ENCODE results near the gene SPIRE1.

DNA sequence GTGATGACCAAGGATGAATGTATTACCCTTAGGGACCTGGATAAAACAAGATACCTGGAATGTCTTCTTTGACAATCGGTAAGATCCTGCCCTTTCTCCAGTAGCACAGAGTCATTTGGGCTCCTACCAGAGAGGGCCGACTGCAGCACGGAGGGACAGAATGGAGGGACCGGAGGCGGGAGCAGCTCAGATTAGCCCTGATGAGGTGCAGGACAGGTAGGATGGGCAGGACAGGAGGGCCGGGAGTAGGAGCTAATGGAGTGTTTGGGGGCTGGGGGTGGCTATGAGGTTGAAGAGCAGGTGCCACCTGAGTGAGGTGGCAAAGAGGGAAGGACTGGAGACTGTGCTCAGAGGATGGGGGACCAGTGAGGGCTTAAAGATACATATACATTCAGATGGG lies 260.1 kb downstream of the SPIRE1 start:
- TF ChIP-seq, protein P1, sequence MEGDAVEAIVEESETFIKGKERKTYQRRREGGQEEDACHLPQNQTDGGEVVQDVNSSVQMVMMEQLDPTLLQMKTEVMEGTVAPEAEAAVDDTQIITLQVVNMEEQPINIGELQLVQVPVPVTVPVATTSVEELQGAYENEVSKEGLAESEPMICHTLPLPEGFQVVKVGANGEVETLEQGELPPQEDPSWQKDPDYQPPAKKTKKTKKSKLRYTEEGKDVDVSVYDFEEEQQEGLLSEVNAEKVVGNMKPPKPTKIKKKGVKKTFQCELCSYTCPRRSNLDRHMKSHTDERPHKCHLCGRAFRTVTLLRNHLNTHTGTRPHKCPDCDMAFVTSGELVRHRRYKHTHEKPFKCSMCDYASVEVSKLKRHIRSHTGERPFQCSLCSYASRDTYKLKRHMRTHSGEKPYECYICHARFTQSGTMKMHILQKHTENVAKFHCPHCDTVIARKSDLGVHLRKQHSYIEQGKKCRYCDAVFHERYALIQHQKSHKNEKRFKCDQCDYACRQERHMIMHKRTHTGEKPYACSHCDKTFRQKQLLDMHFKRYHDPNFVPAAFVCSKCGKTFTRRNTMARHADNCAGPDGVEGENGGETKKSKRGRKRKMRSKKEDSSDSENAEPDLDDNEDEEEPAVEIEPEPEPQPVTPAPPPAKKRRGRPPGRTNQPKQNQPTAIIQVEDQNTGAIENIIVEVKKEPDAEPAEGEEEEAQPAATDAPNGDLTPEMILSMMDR (IDR thresholded peaks at IDR 0.05) = no peak
- TF ChIP-seq POLR2A (IDR thresholded peaks at IDR 0.05) = no peak
